ENCODE results near the gene C2.
"Not testable (repeated sequence)": the region's sequence is repeated elsewhere in the genome, so short reads cannot be mapped to it uniquely, and the experiment has no call there.

- TF ChIP-seq POLR2A, CTCF (IDR thresholded peaks at IDR 0.05): not testable (repeated sequence)
These were observed 54.2 kb downstream of the C2 start, which contains the start of gene C4A for GRCh38 chr6:31981744-31982143.
